SK-N-DZ (cell line): Measurements from ENCODE around the gene SLC38A1.
"Not testable (repeated sequence)": the region's sequence is repeated elsewhere in the genome, so short reads cannot be mapped to it uniquely, and the experiment has no call there.

Experiments
- DNase-seq: peaks from one replicate; pipeline ENCODE4 v3.0.0-alpha.2; 2015; ENCODE audit warnings: low spot score

Gene SLC38A1

DNA sequence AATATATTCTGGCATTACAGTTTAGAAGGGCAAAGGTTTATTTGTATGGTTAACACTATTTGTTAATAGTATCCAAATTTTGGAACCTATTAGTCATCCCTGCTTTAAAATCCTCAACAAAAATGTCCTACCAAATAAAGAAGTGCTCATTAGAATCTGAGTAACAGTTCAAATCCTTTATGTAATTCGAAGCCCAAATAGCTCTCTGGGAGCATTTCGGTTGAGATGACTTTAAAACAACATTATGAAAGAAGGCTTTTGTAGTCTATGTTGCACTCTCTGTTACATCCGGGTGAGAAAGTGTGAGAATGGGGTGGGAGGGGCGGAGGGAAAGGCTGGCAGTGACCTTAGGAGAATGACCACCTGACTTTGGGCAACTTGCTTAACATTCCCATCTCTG is 59.7 kb downstream of the SLC38A1 start:
- DNase-seq = no peak

DNA sequence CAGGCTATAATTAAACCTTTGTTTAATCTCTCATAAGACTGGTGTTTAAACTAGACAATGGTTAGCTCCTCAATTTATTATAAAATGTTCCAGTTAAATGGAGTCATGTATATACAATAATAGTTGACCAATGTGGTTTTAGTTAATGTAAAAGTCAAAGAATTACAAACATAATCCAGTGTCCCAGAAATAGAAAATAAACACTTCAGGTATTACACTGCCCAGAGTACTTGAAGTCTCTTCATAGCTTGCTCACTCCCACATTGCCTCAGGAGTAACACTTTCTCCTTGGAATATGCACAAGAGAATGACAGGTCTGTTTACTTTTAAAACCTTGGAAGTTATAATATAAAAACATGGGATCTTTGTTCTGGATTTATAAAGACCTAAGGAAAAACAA is 60.5 kb downstream of the SLC38A1 start:
- no peak for DNase-seq

- DNase-seq = no peak
Measured at GRCh38 chr12:46207644-46208043, 61.2 kb downstream of the SLC38A1 start.

DNA sequence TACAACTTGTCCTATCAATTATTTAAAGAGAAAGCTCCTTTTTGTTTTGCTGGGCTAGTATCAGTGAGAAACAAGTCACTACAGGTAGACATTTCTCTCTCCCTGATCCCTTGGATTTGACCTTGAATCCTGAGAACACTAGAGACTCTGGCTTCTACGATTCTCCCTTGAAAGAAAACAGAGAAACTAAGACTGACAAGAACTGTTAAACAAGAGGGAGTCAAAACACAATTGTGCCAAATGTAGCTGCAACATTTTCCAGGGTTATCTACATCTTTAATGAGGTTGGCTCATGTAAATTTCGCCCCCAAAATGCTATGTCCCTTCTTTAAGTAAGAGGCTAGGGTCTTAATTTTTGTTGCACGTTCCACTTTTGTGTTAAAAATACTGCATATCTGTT is 62.4 kb downstream of the SLC38A1 start:
- DNase-seq = no peak

DNA sequence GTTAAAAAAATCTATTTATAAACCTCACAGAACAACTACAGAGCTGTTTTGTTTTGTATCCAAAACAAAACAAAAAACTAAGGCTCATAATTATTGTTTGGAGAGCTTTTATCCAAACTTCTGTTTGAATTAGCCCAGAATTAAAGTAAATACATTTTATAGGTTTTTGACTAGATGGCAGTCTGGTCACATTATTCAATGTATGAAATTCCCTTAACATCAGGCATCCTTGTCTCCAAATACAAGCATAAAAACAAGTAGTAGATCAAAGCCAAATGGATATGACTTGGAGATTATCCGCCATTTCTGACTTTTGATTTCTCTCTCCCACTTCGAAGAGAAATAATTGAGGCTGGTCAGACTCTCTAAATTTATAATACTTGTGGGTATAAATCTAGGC is 63.5 kb downstream of the SLC38A1 start:
- no peak for DNase-seq

GRCh38 chr12:46201284-46201789 is 67.5 kb downstream of the SLC38A1 start:
- no peak for DNase-seq

DNA sequence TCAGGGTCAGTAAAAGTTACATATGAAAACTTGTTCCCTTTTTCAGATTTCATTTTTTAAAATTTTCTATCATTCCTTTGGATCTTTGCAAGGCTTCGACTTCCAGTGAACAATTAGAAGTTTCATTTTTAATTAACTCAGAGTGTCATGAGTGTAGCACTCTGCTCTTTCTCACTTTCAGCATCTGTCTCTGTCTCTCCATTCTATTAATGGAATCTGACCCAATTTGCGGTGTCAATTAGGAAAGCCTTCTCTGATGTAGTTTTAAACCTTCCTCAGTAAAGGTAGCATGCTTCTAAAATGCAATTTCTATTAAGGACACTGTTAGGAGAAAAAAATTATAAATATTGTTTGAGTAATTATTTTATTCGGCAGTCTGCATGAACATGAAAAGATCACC is 68.3 kb downstream of the SLC38A1 start:
- DNase-seq = no peak

GRCh38 chr12:46198913-46199312 is 69.9 kb downstream of the SLC38A1 start:
- DNase-seq = no peak

GRCh38 chr12:46197883-46198282 is 71.0 kb downstream of the SLC38A1 start:
- no peak for DNase-seq

DNA sequence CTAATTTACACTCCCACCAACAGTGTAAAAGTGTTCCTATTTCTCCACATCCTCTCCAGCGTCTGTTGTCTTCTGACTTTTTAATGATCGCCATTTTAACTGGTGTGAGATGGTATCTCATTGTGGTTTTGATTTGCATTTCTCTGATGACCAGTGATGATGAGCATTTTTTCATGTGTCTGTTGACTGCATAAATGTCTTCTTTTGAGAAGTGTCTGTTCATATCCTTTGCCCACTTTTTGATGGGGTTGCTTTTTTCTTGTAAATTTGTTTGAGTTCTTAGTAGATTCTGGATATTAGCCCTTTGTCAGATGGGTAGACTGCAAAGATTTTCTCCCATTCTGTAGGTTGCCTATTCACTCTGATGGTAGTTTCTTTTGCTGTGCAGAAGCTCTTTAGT is 78.3 kb downstream of the SLC38A1 start:
- DNase-seq = not testable (repeated sequence)

DNA sequence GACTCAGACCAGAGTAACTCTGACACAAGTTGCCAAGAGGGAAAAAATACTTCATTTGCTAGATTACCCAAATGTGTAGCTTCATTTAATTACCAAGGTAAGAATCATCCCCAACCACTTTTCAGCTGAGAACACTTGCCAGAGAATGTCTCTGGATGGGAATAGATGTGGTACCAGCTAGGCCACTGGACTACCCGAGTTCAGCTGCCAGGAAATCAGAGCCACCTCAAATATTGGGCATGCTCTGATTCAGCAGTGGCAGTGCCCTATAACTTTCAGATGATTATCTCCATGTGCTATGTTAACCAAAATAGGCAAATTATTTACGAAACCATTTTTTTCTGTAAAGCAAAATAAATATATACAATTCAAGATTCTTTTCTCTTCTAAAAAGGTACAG is 80.7 kb downstream of the SLC38A1 start:
- no peak for DNase-seq

DNA sequence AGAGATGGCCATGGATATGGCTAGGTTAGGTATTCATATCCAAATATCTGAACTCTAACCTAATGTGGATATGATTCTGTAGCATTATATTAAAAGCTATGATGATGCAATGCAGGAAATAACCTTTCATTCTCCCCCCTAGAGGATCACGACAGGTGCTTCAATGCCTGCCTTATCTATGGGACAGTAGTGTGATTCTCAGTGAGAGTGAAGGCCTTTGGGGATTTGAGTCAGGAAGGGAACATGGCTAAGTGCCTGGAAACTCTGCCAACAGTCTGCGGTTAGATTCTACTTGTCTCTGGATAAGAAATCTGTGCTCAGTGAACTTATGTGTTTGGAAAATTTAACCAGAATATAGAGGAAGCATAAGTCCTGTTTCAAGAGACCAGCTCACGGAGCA is 81.8 kb downstream of the SLC38A1 start:
- no peak for DNase-seq

DNA sequence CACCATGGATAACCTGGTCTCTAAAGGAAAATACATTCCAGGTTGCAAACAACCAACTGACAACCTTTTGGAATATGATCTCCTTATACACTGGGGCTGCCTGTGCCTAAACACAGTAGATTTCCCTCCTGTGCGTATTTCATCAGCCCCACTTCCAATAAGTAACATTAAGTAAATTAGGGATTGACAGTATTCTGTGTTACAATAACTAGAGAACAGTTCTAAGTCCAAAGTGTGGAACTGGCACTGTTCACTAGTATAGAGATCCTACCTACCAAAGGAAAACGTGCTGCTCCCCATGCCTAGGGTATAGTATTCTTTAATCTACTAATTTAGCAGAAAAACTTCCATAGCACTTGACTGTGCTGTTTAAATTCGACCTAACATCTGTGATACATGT is 82.8 kb downstream of the SLC38A1 start:
- no peak for DNase-seq

GRCh38 chr12:46185686-46186085 is 83.2 kb downstream of the SLC38A1 start:
- no peak for DNase-seq

- no peak for DNase-seq
Measured at GRCh38 chr12:46184798-46185595, 83.8 kb downstream of the SLC38A1 start.

GRCh38 chr12:46183112-46183511 is 85.7 kb downstream of the SLC38A1 start:
- DNase-seq = no peak

GRCh38 chr12:46181465-46181864 is 87.4 kb downstream of the SLC38A1 start:
- no peak for DNase-seq

- DNase-seq = no peak
Measured at GRCh38 chr12:46179693-46180452, 89.0 kb downstream of the SLC38A1 start.

GRCh38 chr12:46177837-46178608 is 90.8 kb downstream of the SLC38A1 start:
- no peak for DNase-seq

GRCh38 chr12:46177025-46177424 is 91.8 kb downstream of the SLC38A1 start:
- no peak for DNase-seq

GRCh38 chr12:46174919-46175318 is 93.9 kb downstream of the SLC38A1 start:
- no peak for DNase-seq

GRCh38 chr12:46174061-46174662 is 94.7 kb downstream of the SLC38A1 start:
- no peak for DNase-seq
